GM04503 (cell line): Measurements from ENCODE around the gene ZCCHC13.
"Not testable (repeated sequence)": the region's sequence is repeated elsewhere in the genome, so short reads cannot be mapped to it uniquely, and the experiment has no call there.

Source experiments
- DNase-seq: peaks from one replicate; pipeline ENCODE4 v3.0.0-alpha.2; 2012; ENCODE audit warnings: low read depth

The ZCCHC13 gene

DNA sequence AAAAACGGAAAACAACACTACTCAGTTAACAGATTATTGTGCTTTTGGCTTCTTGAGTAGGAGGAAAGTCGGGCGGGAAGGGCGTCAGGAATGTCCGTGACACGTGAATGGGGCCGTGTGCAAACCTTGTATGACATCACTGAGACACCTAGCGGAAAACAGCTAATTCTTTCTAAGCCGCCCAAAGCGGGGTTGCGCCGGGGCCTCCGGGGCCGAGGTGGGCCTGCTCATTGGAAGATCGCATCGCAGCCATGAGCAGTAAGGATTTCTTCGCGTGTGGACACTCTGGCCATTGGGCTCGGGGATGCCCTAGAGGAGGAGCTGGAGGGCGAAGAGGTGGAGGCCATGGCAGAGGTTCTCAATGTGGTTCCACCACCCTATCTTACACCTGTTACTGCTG lies at the start of gene ZCCHC13:
ZCCHC13 (plus strand) TSS at position 165 of the 400 bp plus-strand sequence; CDS start at position 252, 87 bp downstream.
- no peak for DNase-seq

DNA sequence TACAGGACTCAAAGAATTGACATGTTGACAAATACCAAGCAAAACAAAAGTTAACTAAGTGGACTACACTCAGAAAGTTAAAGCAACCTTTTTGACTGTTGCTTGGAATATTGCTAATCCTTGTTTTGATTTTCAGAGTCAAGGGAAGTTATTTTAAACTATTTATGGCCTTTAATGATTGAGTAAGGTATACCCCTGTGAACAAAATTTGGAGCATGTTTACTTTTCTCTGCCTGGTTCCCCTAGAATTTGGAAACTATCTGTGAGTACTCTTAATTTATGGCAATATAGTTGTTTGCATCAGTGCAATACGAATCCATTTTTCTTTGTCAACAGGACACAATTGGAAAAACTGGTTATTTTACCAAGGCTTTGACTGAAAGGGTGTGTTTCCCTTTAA lies 45.9 kb upstream of the ZCCHC13 start:
- DNase-seq, result not testable (repeated sequence)

GRCh38 chrX:74259885-74260491 lies 44.0 kb upstream of the ZCCHC13 start:
- DNase-seq, result no peak

- no peak for DNase-seq
These were observed 41.3 kb upstream of the ZCCHC13 start for GRCh38 chrX:74262452-74263209.

GRCh38 chrX:74270393-74270792 lies 33.6 kb upstream of the ZCCHC13 start:
- no peak for DNase-seq

- DNase-seq, result no peak
These were observed 31.8 kb upstream of the ZCCHC13 start for GRCh38 chrX:74272230-74272629.

DNA sequence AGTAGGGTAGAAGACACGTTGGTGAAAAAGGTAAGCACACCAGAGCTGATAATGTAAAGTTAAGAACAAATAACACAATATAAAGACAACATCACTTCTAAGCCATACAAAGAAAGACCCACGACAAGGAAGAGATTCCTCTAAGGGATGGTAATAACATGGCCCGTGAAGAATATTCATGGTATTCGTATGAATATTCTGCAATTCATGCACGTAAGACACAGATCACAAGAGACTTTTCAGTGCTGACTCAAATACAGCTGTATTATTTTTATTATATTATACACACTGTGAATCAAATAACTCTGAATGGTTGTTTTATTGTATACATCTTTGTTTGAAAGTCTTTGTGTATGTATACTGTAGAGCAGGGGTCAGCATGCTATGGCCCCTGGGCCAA lies 29.5 kb upstream of the ZCCHC13 start:
- DNase-seq, result no peak

GRCh38 chrX:74277320-74277719 lies 26.7 kb upstream of the ZCCHC13 start:
- no peak for DNase-seq

DNA sequence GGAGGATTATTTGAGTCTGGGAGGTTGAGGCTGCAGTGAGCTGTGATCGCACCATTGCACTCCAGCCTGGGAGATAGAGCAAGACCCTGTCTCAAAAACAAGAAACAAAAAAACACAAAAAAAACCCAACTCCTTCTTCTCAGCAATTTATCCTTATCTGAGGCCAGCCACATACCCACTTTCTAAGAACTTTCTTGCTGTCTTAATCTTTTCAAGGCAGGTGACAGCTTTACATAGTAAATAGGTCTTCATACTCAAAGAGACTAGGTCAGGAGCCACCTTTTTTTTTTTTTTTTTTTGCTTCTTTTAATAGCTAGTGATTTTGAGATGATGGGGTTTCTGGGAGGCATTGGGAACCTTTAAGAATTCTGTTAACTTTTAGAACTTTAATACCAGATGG lies 26.1 kb upstream of the ZCCHC13 start:
- DNase-seq, result no peak

- DNase-seq, result no peak
These were observed 23.2 kb upstream of the ZCCHC13 start for GRCh38 chrX:74280759-74281158.

DNA sequence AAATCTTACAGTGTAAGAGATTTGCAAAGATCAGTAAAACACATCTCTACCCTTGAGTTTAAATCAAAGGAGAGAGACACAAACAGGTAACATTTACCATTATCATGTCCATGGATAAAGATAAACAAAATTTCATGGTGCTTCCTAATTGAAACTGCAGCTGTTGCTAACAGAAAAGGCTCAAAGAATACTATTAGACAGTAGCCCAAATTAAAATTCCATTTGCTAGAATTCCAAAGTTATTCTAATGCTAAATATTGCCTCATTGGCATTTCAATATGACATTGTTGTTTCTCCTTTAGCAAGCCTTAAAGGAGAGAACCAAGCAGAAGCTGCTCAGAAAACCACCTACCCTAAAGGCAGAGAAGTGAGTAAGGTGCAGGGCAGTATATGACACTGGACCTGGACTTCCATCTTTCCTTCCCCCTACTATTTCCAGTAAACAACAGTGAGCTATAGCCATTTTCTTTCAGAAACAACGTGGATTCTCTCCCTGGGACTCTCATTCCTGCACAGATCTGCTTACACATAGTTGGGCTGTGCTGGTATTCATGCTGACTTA lies 19.5 kb upstream of the ZCCHC13 start:
- no peak for DNase-seq

- DNase-seq, result no peak
These were observed 16.8 kb upstream of the ZCCHC13 start for GRCh38 chrX:74286950-74287740.

GRCh38 chrX:74291577-74291963 lies 12.4 kb upstream of the ZCCHC13 start:
- DNase-seq, result no peak

- DNase-seq, result peak; percentile 41
These were observed 11.8 kb upstream of the ZCCHC13 start for GRCh38 chrX:74291964-74292807.

- no peak for DNase-seq
These were observed 11.2 kb upstream of the ZCCHC13 start for GRCh38 chrX:74292808-74293123.

GRCh38 chrX:74293343-74293946 lies 10.5 kb upstream of the ZCCHC13 start:
- DNase-seq, result peak; percentile 20

DNA sequence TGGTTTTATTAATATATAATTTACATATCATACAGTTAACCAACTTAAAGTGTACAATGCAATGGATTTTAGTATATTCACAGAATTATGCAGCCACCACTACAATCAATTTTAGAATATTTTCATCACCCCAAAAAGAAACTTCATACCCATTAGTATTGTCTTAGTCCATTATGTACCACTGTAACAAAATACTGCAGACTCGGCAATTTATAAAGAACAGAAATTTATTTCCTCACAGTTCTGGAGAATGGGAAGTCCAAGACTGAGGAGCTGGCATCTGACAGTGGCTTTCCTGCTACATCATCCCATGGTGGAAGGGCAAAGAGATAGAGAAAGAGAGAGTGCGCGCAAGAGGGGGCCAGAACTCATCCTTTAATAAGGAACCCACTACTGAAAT lies 8.9 kb upstream of the ZCCHC13 start:
- DNase-seq, result no peak

GRCh38 chrX:74297766-74298165 lies 6.2 kb upstream of the ZCCHC13 start:
- no peak for DNase-seq

- DNase-seq, result no peak
These were observed 3.1 kb upstream of the ZCCHC13 start for GRCh38 chrX:74300869-74301268.

GRCh38 chrX:74318672-74319071 lies 14.7 kb downstream of the ZCCHC13 start:
- no peak for DNase-seq

GRCh38 chrX:74319321-74319720 lies 15.3 kb downstream of the ZCCHC13 start:
- not testable (repeated sequence) for DNase-seq
